Subcutaneous abdominal adipose tissue (tissue), 5 donors: ENCODE data around the gene TXK.

Experiments
- H3K27ac ChIP-seq: one replicate; pipeline ENCODE4 v1.7.0; 2013; ENCODE audit warnings: low read depth, mild to moderate bottlenecking, inconsistent platforms, low read length, moderate library complexity
- H3K27me3 ChIP-seq, 5 donors: one replicate each; pipeline ENCODE4 v1.7.0; 2013; ENCODE audit warnings: low read length in 5 of 5, inconsistent platforms in 1 of 5; ENCODE audit not compliant: control insufficient read depth in 5 of 5, insufficient read depth in 4 of 5
- H3K36me3 ChIP-seq, 5 donors: one replicate each; pipeline ENCODE4 v1.7.0; 2013; ENCODE audit warnings: low read length in 5 of 5; ENCODE audit not compliant: control insufficient read depth in 5 of 5, insufficient read depth in 5 of 5
- H3K4me1 ChIP-seq, 5 donors: one replicate each; pipeline ENCODE4 v1.7.0; 2013; ENCODE audit warnings: low read length in 5 of 5, mild to moderate bottlenecking in 3 of 5, moderate library complexity in 1 of 5; ENCODE audit not compliant: control insufficient read depth in 5 of 5, insufficient read depth in 5 of 5
- H3K4me3 ChIP-seq, 5 donors: one replicate each; pipeline ENCODE4 v1.7.0; 2013; ENCODE audit warnings: low read length in 5 of 5, low read depth in 1 of 5
- H3K9ac ChIP-seq, 5 donors: one replicate each; pipeline ENCODE4 v1.7.0; 2013; ENCODE audit warnings: low read length in 5 of 5, mild to moderate bottlenecking in 4 of 5, moderate library complexity in 3 of 5
- H3K9me3 ChIP-seq, 5 donors: one replicate each; pipeline ENCODE4 v1.7.0; 2013; ENCODE audit warnings: low read length in 5 of 5; ENCODE audit not compliant: control insufficient read depth in 5 of 5
- donor health status: healthy.
- donor health status: healthy.
- donor health status: healthy.
- donor health status: healthy.
- donor health status: healthy.

Gene TXK

DNA sequence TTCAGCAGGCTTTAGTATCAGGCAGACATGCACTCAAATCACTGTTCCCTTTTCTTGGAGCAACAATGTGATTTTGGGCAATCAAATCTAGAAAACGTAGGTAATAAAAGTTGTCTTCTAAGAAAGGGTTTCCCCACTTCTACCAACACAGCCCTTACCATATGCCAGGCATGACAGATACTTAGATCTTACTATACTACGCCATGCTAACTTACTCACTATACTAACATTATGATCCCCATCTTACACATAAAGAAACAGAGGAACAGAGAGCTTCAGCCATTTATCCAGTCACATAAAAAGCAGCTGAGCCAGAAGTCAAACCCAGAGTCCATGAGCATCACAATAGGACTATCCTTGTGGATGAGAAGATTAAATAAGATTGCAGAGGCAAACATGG is 9.2 kb downstream of the TXK start:
- peaks cover 0 to 11% (median 8%) of the 10 kb centered on the region in 5 donors for H3K4me1 ChIP-seq
- H3K27ac ChIP-seq: no peak overlapping the region
- H3K9me3 ChIP-seq: no peaks in the 10 kb centered on the region

GRCh38 chr4:48122756-48123155 is 11.3 kb downstream of the TXK start:
- Histone ChIP-seq H3K27me3 (peaks cover 0 to 6% (median 0%) of the 10 kb centered on the region in 5 donors), H3K4me3 (no peak overlapping the region), H3K27ac (no peak overlapping the region), H3K4me1 (peaks cover 0 to 5% (median 3%) of the 10 kb centered on the region in 5 donors), H3K36me3 (no peaks in the 10 kb centered on the region), H3K9me3 (no peaks in the 10 kb centered on the region), H3K9ac (no peak overlapping the region)

More for the DNA sequence above, 9.2 kb downstream of the TXK start:
- Histone ChIP-seq H3K9ac (no peak overlapping the region), H3K27me3 (peaks cover 0 to 6% (median 0%) of the 10 kb centered on the region in 5 donors), H3K4me3 (no peak overlapping the region), H3K36me3 (no peaks in the 10 kb centered on the region)

GRCh38 chr4:48121180-48121579 is 12.9 kb downstream of the TXK start:
- Histone ChIP-seq H3K4me3 (no peak overlapping the region), H3K27ac (no peak overlapping the region), H3K36me3 (no peaks in the 10 kb centered on the region), H3K27me3 (peaks cover 0 to 6% (median 0%) of the 10 kb centered on the region in 5 donors), H3K9ac (no peak overlapping the region), H3K9me3 (no peaks in the 10 kb centered on the region), H3K4me1 (no peaks in the 10 kb centered on the region)

DNA sequence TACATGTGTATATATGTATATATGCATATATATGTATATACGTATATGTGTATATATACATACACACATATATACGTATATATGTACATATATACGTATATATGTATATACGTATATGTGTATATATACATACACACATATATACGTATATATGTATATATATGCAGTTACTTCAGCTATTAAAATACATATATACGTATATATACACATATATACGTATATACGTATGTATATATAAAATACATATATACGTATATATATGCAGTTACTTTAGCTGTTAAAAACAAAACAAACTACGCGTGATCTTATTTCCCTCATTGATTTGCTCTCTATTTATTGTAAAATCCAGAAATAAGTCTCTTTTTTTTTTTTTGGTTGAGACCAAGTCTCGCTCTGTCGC is 13.9 kb downstream of the TXK start:
- H3K36me3 ChIP-seq: no peaks in the 10 kb centered on the region
- no peak overlapping the region for H3K27ac ChIP-seq
- no peaks in the 10 kb centered on the region for H3K9me3 ChIP-seq
- H3K9ac ChIP-seq: no peak overlapping the region
- H3K4me1 ChIP-seq: no peaks in the 10 kb centered on the region
- no peak overlapping the region for H3K4me3 ChIP-seq
- peaks cover 0 to 6% (median 0%) of the 10 kb centered on the region in 5 donors for H3K27me3 ChIP-seq

DNA sequence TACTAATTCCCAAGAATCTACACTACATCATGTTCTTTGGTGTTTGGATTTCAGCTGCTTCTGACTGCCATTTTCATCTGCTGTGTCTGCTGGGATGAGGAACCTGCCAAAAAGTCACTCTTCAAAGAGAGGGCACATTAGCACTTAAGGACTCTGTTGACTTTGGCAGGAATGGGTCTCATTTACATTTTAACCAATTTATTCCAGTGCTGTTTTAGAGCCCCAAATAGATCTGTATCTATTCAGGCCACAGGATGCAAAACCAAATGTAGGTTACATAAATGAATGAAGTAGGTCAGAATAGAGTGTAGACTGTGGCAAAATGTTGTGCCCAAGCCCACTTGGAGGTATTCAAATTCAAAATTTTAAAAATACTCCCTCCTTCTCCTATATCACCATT is 14.4 kb downstream of the TXK start:
- Histone ChIP-seq H3K9ac (no peak overlapping the region), H3K4me1 (no peaks in the 10 kb centered on the region), H3K9me3 (no peaks in the 10 kb centered on the region), H3K27me3 (peaks cover 0 to 6% (median 0%) of the 10 kb centered on the region in 5 donors), H3K4me3 (no peak overlapping the region), H3K36me3 (no peaks in the 10 kb centered on the region), H3K27ac (no peak overlapping the region)

DNA sequence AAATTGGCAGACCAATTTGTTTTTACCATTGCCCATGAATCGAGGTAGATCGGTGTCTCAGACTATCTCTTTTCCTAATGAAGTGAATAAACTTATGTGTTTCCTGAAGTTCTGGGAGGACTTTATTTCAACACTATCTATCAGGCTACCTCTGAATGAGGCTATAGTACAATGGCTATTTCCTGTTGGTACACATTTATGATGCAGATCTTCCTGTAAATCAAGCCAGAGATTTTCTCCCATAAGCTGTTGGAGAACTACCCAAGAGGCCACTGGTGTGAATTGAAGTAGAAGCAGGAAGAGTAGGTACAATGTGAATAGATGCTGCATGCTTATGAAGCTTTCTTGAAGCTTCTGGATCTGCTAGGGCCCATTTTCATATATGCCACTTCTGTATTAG is 16.0 kb downstream of the TXK start:
- Histone ChIP-seq H3K36me3 (no peaks in the 10 kb centered on the region), H3K9ac (no peak overlapping the region)

DNA sequence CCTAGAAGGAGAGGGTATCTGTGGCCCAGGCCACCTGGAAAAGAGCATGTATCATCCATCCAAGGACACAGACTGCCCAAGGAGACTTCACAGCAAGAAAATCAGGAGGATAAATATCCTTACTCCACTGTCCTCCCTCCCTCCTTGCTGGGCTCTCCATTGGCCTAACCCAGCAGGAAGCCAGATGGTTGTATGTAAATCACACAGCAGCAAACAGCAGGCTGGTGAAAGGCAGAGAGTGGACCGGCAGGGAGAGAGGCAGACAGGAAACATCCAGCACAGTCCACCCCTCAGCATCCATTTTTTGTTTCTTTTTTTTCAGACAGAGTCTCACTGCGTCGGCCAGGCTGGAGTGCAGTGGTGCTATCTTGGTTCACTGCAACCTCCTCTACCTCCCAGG is 17.5 kb downstream of the TXK start:
- H3K9me3 ChIP-seq: no peaks in the 10 kb centered on the region
- H3K27me3 ChIP-seq: no peaks in the 10 kb centered on the region
- no peak overlapping the region for H3K4me3 ChIP-seq
- no peaks in the 10 kb centered on the region for H3K4me1 ChIP-seq
- H3K9ac ChIP-seq: no peak overlapping the region
- no peak overlapping the region for H3K27ac ChIP-seq
- no peaks in the 10 kb centered on the region for H3K36me3 ChIP-seq

More for the DNA sequence above, 16.0 kb downstream of the TXK start:
- H3K9me3 ChIP-seq: no peaks in the 10 kb centered on the region
- H3K27me3 ChIP-seq: no peaks in the 10 kb centered on the region
- no peak overlapping the region for H3K4me3 ChIP-seq
- no peaks in the 10 kb centered on the region for H3K4me1 ChIP-seq
- no peak overlapping the region for H3K27ac ChIP-seq

DNA sequence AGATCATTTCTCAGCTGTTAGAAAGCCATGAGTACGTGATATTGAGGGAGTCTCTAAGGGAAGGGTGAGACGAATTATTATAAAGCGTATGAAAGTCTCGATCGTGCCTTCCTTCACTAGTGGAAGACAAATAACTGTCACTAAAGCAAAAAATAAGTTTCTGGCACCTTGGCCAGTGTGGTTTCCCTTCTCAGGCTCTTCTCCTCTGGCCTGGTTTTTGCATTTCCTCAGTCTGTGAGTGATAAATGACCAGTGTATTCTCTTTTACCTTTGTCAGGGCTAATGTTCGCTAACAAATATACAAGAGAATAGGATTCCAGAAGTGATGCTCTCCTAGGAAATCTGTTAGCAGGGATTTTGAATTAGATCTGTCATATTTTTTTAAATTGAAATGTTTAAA is 19.6 kb downstream of the TXK start:
- Histone ChIP-seq H3K4me1 (no peaks in the 10 kb centered on the region), H3K27me3 (no peaks in the 10 kb centered on the region), H3K27ac (no peak overlapping the region), H3K9me3 (no peaks in the 10 kb centered on the region), H3K9ac (no peak overlapping the region), H3K4me3 (no peak overlapping the region), H3K36me3 (no peaks in the 10 kb centered on the region)

GRCh38 chr4:48112017-48112667 is 21.9 kb downstream of the TXK start:
- H3K9ac ChIP-seq: no peak overlapping the region
- H3K27me3 ChIP-seq: no peaks in the 10 kb centered on the region
- no peak overlapping the region for H3K27ac ChIP-seq
- H3K9me3 ChIP-seq: no peaks in the 10 kb centered on the region
- no peaks in the 10 kb centered on the region for H3K4me1 ChIP-seq
- no peaks in the 10 kb centered on the region for H3K36me3 ChIP-seq
- no peak overlapping the region for H3K4me3 ChIP-seq

GRCh38 chr4:48110452-48110978 is 23.5 kb downstream of the TXK start:
- no peak overlapping the region for H3K27ac ChIP-seq
- no peak overlapping the region for H3K9ac ChIP-seq
- no peaks in the 10 kb centered on the region for H3K9me3 ChIP-seq
- H3K4me1 ChIP-seq: no peaks in the 10 kb centered on the region
- H3K36me3 ChIP-seq: no peaks in the 10 kb centered on the region
- no peak overlapping the region for H3K4me3 ChIP-seq
- no peaks in the 10 kb centered on the region for H3K27me3 ChIP-seq
